Endothelial cell of umbilical vein (primary cell): ENCODE measurements around the gene TYRO3. TPM values are rescaled to one million over a fixed set of nuclear protein-coding genes. Genes with fewer than 3 reads are reported as not detected.

Source experiments
- BruUV-seq: library from RNA; stranded (reverse); fragments of 400-500 nt; replicated peaks from 2 replicates; lab custom pipeline; 2021; lab: Mats Ljungman, UMichigan
- CTCF ChIA-PET: fragments of 300-600, 350-600 bp; sonication (Branson Sonifier 250); formaldehyde crosslinking; loops from one replicate; lab custom pipeline; 2021; ENCODE audit warnings: antibody characterized with exemption, inconsistent platforms; lab: Charles Lee
- POLR2A ChIA-PET: fragments of 300-600, 350-600 bp; sonication (Branson Sonifier 250); formaldehyde crosslinking; loops from one replicate; lab custom pipeline; 2021; ENCODE audit warnings: antibody characterized with exemption, inconsistent platforms; lab: Charles Lee
- DNase-seq: peaks from one replicate; pipeline ENCODE4 v3.0.0-alpha.2; 2011; ENCODE audit warnings: low read depth, low spot score
- FAIRE-seq: peaks from 2 replicates; lab custom pipeline; 2011; peaks lifted over from hg19 to GRCh38; lab: Jason Lieb, UNC
- H2AFZ ChIP-seq: 2 replicates; pipeline ENCODE4 v1.6.0; 2012; ENCODE audit warnings: low read depth, low read length, control low read depth, inconsistent platforms
- H3K27ac ChIP-seq: 2 replicates; pipeline ENCODE4 v1.5.1; 2011; ENCODE audit warnings: low read depth, mild to moderate bottlenecking, control low read depth, low read length, moderate library complexity; ENCODE audit not compliant: insufficient read depth
- H3K27me3 ChIP-seq, 2 experiments: 2 replicates each; pipeline versions ENCODE4 v1.6.0 to v1.6.1; 2011; ENCODE audit warnings: low read length in 2 of 2, mixed read lengths in 1 of 2; ENCODE audit not compliant: control insufficient read depth in 2 of 2, insufficient read depth in 2 of 2
- H3K36me3 ChIP-seq, 2 experiments: 2 replicates in 1 of 2; 3 replicates in 1 of 2; pipeline ENCODE4 v1.5.1; 2011; ENCODE audit warnings: low read length in 2 of 2, mild to moderate bottlenecking in 1 of 2, moderate library complexity in 1 of 2; ENCODE audit not compliant: control insufficient read depth in 2 of 2, insufficient read depth in 2 of 2; ENCODE audit errors: extremely low read depth in 1 of 2
- H3K4me1 ChIP-seq: 3 replicates; pipeline ENCODE4 v1.5.1; 2011; ENCODE audit warnings: mild to moderate bottlenecking, low read length; ENCODE audit not compliant: control insufficient read depth, insufficient read depth; ENCODE audit errors: extremely low read depth
- H3K4me2 ChIP-seq: 2 replicates; pipeline ENCODE4 v1.6.1; 2011; ENCODE audit warnings: low read length, control low read depth, mixed read lengths; ENCODE audit not compliant: insufficient read depth
- H3K4me3 ChIP-seq, 3 experiments: fragments of 200-600 bp in 1 of 3; sonication (generic), shearing (Covaris generic) in 1 of 3; replicated peaks in 1 of 3; 2 replicates each; pipeline ENCODE4 v1.5.1; 2011 to 2016; ENCODE audit warnings: control low read depth in 3 of 3, low read length in 3 of 3, mild to moderate bottlenecking in 2 of 3, inconsistent platforms in 1 of 3, low read depth in 1 of 3, moderate library complexity in 1 of 3; ENCODE audit not compliant: insufficient read depth in 1 of 3
- H3K79me2 ChIP-seq: 2 replicates; pipeline ENCODE4 v1.6.0; 2012; ENCODE audit warnings: low read length, inconsistent platforms; ENCODE audit not compliant: control insufficient read depth, insufficient read depth
- H3K9ac ChIP-seq: replicated peaks from 2 replicates; pipeline ENCODE3; 2011; ENCODE audit warnings: low read length, control low read depth; ENCODE audit not compliant: insufficient read depth; ENCODE audit errors: extremely low read depth
- H3K9me1 ChIP-seq: replicated peaks from 3 replicates; pipeline ENCODE4 v1.6.0; 2011; ENCODE audit warnings: mild to moderate bottlenecking, low read length; ENCODE audit not compliant: control insufficient read depth, insufficient read depth; ENCODE audit errors: extremely low read depth
- H3K9me3 ChIP-seq: replicated peaks from 2 replicates; pipeline ENCODE4 v1.5.1; 2012; ENCODE audit warnings: low read length, inconsistent platforms; ENCODE audit not compliant: control insufficient read depth, insufficient read depth
- H4K20me1 ChIP-seq: replicated peaks from 2 replicates; pipeline ENCODE3; 2011; ENCODE audit warnings: mild to moderate bottlenecking, low read length; ENCODE audit not compliant: control insufficient read depth, insufficient read depth; ENCODE audit errors: extremely low read depth
- EZH2 ChIP-seq: IDR thresholded peaks from 2 replicates; pipeline ENCODE4 v1.6.1; 2012; ENCODE audit warnings: borderline replicate concordance, low read depth, mild to moderate bottlenecking, moderate library complexity, low read length, inconsistent platforms; ENCODE audit not compliant: severe bottlenecking
- FOS ChIP-seq: IDR thresholded peaks from 2 replicates; pipeline ENCODE4 v1.6.1; 2011; ENCODE audit warnings: mild to moderate bottlenecking, low read length, moderate library complexity, borderline replicate concordance; ENCODE audit not compliant: insufficient read depth
- GATA2 ChIP-seq: IDR thresholded peaks from 2 replicates; pipeline ENCODE4 v1.7.0; 2011; ENCODE audit warnings: low read depth, mild to moderate bottlenecking, moderate library complexity, mixed read lengths, low read length; ENCODE audit not compliant: insufficient read length, insufficient read depth
- JUN ChIP-seq: IDR thresholded peaks from 2 replicates; pipeline ENCODE4 v1.6.1; 2011; ENCODE audit warnings: borderline replicate concordance, low read depth; ENCODE audit not compliant: insufficient read length, insufficient read depth
- MYC ChIP-seq: IDR thresholded peaks from one replicate; pipeline ENCODE4 v1.6.1; 2011; ENCODE audit warnings: mild to moderate bottlenecking, low read depth, low read length
- POLR2A ChIP-seq: IDR thresholded peaks from 2 replicates; pipeline ENCODE4 v1.6.1; 2012; ENCODE audit warnings: low read depth, mild to moderate bottlenecking, control low read depth, low read length
- POLR2AphosphoS5 ChIP-seq: IDR thresholded peaks from 2 replicates; pipeline ENCODE4 v1.6.1; 2012; ENCODE audit warnings: low read depth, mild to moderate bottlenecking, control low read depth, low read length, moderate library complexity; ENCODE audit not compliant: insufficient read depth
- dilution Hi-C: fragments of 300-500 bp; cut with MboI; formaldehyde crosslinking; loops from one replicate; pipeline ENCODE4 v1.15.0; 2019; ENCODE audit warnings: low sequenced_read_pairs; ENCODE audit not compliant: extremely low pct_ligation_motif_present
- intact Hi-C: fragments of 100-400 bp; cut with micrococcal nuclease; formaldehyde crosslinking; loops from one replicate; pipeline ENCODE4 v1.10.0; 2022
- polyA plus RNA-seq, 4 experiments: library from polyadenylated mRNA; depleted of rRNA in 3 of 4; stranded (reverse) in 3 of 4; unstranded in 1 of 4; fragments of >200 nt; gene quantifications; 2 replicates each; pipeline versions ENCODE4 v1.2.1 to v1.2.3, GENCODE V29; 2011 to 2012; ENCODE audit warnings: missing spikeins in 1 of 4
- total RNA-seq: library from RNA; stranded (reverse); gene quantifications from 2 replicates; pipeline ENCODE4 v1.2.3, GENCODE V29; 2021
- TF ChIP-seq, protein P1 (sequence below), 2 donors: IDR thresholded peaks; 1 replicate in 1 of 2; 2 replicates in 1 of 2; pipeline ENCODE4 v1.5.1; 2011; ENCODE audit warnings: low read length in 2 of 2, mild to moderate bottlenecking in 2 of 2, moderate library complexity in 2 of 2, control low read depth in 1 of 2, inconsistent platforms in 1 of 2, low read depth in 1 of 2; ENCODE audit not compliant: insufficient read depth in 1 of 2; ENCODE audit errors: extremely low read depth in 1 of 2
- TF ChIP-seq, protein P2 (sequence below): IDR thresholded peaks from 2 replicates; pipeline ENCODE4 v1.6.1; 2011; ENCODE audit not compliant: insufficient read depth, insufficient read length

TYRO3 gene
- total and polyA plus RNA-seq, 2 donors (not counting 3 experiments of a cell fraction or from before 2014, with no cell fraction given) = 14.1 to 14.5 TPM

DNA sequence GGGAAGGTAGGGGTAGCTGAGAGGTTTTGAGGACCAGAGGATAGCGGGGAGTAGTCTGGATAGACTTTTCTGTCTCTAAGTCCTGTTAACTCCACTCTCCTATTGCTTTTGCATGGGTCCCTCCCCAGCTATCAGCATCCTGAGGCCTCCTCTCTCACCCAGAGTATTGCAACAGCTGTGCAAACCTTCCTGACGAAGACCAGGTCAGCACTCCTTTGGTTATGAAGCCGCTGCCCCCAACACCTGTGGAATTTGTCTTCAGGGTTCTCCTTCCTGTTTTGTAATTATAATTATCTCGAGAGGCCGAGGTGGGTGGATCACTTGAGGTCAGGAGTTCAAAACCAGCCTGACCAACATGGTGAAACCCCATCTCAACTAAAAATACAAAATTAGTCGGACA lies 24.8 kb downstream of the TYRO3 start:
- no TSS peak for BruUV-seq
- H2AFZ ChIP-seq = no peak overlapping the region
- no peak overlapping the region for H3K27ac ChIP-seq
- intact Hi-C loops = no loop called here
- FAIRE-seq (no peak), DNase-seq (no peak)
- no peaks in the 10 kb centered on the region for H3K36me3 ChIP-seq
- no peaks in the 10 kb centered on the region for H4K20me1 ChIP-seq
- H3K9ac ChIP-seq = no peak overlapping the region
- no peaks in the 10 kb centered on the region for H3K9me1 ChIP-seq
- TF ChIP-seq, protein P1, sequence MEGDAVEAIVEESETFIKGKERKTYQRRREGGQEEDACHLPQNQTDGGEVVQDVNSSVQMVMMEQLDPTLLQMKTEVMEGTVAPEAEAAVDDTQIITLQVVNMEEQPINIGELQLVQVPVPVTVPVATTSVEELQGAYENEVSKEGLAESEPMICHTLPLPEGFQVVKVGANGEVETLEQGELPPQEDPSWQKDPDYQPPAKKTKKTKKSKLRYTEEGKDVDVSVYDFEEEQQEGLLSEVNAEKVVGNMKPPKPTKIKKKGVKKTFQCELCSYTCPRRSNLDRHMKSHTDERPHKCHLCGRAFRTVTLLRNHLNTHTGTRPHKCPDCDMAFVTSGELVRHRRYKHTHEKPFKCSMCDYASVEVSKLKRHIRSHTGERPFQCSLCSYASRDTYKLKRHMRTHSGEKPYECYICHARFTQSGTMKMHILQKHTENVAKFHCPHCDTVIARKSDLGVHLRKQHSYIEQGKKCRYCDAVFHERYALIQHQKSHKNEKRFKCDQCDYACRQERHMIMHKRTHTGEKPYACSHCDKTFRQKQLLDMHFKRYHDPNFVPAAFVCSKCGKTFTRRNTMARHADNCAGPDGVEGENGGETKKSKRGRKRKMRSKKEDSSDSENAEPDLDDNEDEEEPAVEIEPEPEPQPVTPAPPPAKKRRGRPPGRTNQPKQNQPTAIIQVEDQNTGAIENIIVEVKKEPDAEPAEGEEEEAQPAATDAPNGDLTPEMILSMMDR (IDR thresholded peaks at IDR 0.05; ENCODE audit: extremely low read depth in 1 of 2, insufficient read depth in 1 of 2, low read depth in 1 of 2, low read length in 2 of 2) = no peak
- TF ChIP-seq EZH2 (no peak), POLR2AphosphoS5 (no peak), FOS (no peak), JUN (no peak), GATA2 (no peak), MYC (no peak), POLR2A (no peak)
- TF ChIP-seq, protein P2, sequence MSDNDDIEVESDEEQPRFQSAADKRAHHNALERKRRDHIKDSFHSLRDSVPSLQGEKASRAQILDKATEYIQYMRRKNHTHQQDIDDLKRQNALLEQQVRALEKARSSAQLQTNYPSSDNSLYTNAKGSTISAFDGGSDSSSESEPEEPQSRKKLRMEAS = no peak
- peaks cover 0 to 3% of the 10 kb centered on the region in 2 experiments for H3K27me3 ChIP-seq
- ChIA-PET CTCF (interaction anchor here (2.8 to 3.1 kb wide), 2 partner anchors 20 to 118 kb away, joined by 22 to 33 read pairs; no protein-coding TSS in a partner anchor), POLR2A (no interaction called here)
- no peaks in the 10 kb centered on the region for H3K9me3 ChIP-seq
- H3K4me1 ChIP-seq = peaks cover 9% of the 10 kb centered on the region
- no peak overlapping the region for H3K4me3 ChIP-seq
- H3K4me2 ChIP-seq = no peak overlapping the region
- H3K79me2 ChIP-seq = no peaks in the 10 kb centered on the region
- dilution Hi-C loops = no loop called here
